Subcutaneous adipose tissue (tissue), 4 donors: ENCODE data around the gene DDX31. TPM values are rescaled to one million over a fixed set of nuclear protein-coding genes. Genes with fewer than 3 reads are reported as not detected.

ENCODE experiments used
- CTCF ChIP-seq: fragments of 450-650 bp; IDR thresholded peaks from one replicate; pipeline ENCODE4 v1.5.1; 2016; ENCODE audit warnings: low read depth, mild to moderate bottlenecking, control low read depth, antibody characterized with exemption, moderate library complexity
- total RNA-seq, 4 donors: library from RNA; depleted of rRNA; stranded (reverse); fragments of >200 nt; gene quantifications; one replicate each; pipeline ENCODE4 v1.1.0, GENCODE V29; 2016

Gene DDX31
- total RNA-seq, 4 donors from 2014 or later = 8.5 to 15.7 (median 10.8) TPM

- no peak for TF ChIP-seq CTCF
Measured at GRCh38 chr9:132591244-132591643, 78.5 kb downstream of the DDX31 start.

GRCh38 chr9:132590318-132591182 is 79.2 kb downstream of the DDX31 start:
- no peak for TF ChIP-seq CTCF

GRCh38 chr9:132590037-132590317 is 79.8 kb downstream of the DDX31 start:
- TF ChIP-seq CTCF = no peak

- no peak for TF ChIP-seq CTCF
Measured at GRCh38 chr9:132589148-132590036, 80.4 kb downstream of the DDX31 start.

GRCh38 chr9:132588501-132589147 is 81.2 kb downstream of the DDX31 start:
- TF ChIP-seq CTCF = no peak

- no peak for TF ChIP-seq CTCF
Measured at GRCh38 chr9:132588098-132588497, 81.7 kb downstream of the DDX31 start.

GRCh38 chr9:132587592-132587955 is 82.2 kb downstream of the DDX31 start:
- TF ChIP-seq CTCF = no peak
